ENCODE results near the gene AKAP13.

GRCh38 chr15:85748176-85748575, 367.8 kb downstream of the AKAP13 start:
- TF ChIP-seq CTCF (IDR thresholded peaks at IDR 0.05) (no peak), POLR2A (IDR thresholded peaks at IDR 0.05) (no peak)
